HG03280 (cell line): ENCODE measurements around the gene GP9.
"Not testable (repeated sequence)": the region's sequence is repeated elsewhere in the genome, so short reads cannot be mapped to it uniquely, and the experiment has no call there.

Experiments used
- ATAC-seq: cut with Tn5 transposase; IDR thresholded peaks from one replicate; pipeline ENCODE4 v1.9.1; 2021; ENCODE audit warnings: mild to moderate bottlenecking, moderate library complexity; ENCODE audit not compliant: unreplicated experiment

GP9 gene

GRCh38 chr3:129047553-129047839 is 13.1 kb upstream of the GP9 start:
- no peak for ATAC-seq

- ATAC-seq, result no peak
Measured at GRCh38 chr3:129050556-129051295, 9.9 kb upstream of the GP9 start.

- no peak for ATAC-seq
Measured at GRCh38 chr3:129051871-129052340, 8.7 kb upstream of the GP9 start.

GRCh38 chr3:129052675-129053074 is 7.9 kb upstream of the GP9 start:
- no peak for ATAC-seq

GRCh38 chr3:129054605-129055104 is 5.9 kb upstream of the GP9 start:
- ATAC-seq, result no peak

- ATAC-seq, result no peak
Measured at GRCh38 chr3:129056451-129057173, 4.0 kb upstream of the GP9 start.

GRCh38 chr3:129057249-129057648 is 3.3 kb upstream of the GP9 start:
- no peak for ATAC-seq

- ATAC-seq, result peak; percentile 62
Measured at GRCh38 chr3:129058441-129059200, 2.0 kb upstream of the GP9 start.

- no peak for ATAC-seq
Measured at GRCh38 chr3:129059311-129059958, 1.1 kb upstream of the GP9 start.

- no peak for ATAC-seq
Measured at GRCh38 chr3:129061023-129061887, 676 bp downstream of the GP9 start.

GRCh38 chr3:129061888-129062834 is 1.6 kb downstream of the GP9 start:
- ATAC-seq, result no peak

- no peak for ATAC-seq
Measured at GRCh38 chr3:129063091-129063640, 2.6 kb downstream of the GP9 start.

- ATAC-seq, result no peak
Measured at GRCh38 chr3:129063841-129064482, 3.4 kb downstream of the GP9 start.

- no peak for ATAC-seq
Measured at GRCh38 chr3:129065016-129065719, 4.6 kb downstream of the GP9 start.

GRCh38 chr3:129065720-129066073 is 5.1 kb downstream of the GP9 start:
- no peak for ATAC-seq

GRCh38 chr3:129067719-129068118 is 7.1 kb downstream of the GP9 start:
- not testable (repeated sequence) for ATAC-seq

- ATAC-seq, result no peak
Measured at GRCh38 chr3:129068291-129068886, 7.8 kb downstream of the GP9 start.
